Activated naive CD8-positive, alpha-beta T cell treated with anti-CD3 and anti-CD28 coated beads, Interleukin-2, amount 50 U/mL, for 16 hours (primary cell): ENCODE data around the gene SLCO2A1.
A peak's percentile ranks its signal among the peaks of the same experiment; 100 is the strongest.

Experiments used
- DNase-seq: peaks from one replicate; pipeline ENCODE4 v3.0.0-alpha.2; 2020; ENCODE audit warnings: low read depth, low spot score

SLCO2A1 gene

DNA sequence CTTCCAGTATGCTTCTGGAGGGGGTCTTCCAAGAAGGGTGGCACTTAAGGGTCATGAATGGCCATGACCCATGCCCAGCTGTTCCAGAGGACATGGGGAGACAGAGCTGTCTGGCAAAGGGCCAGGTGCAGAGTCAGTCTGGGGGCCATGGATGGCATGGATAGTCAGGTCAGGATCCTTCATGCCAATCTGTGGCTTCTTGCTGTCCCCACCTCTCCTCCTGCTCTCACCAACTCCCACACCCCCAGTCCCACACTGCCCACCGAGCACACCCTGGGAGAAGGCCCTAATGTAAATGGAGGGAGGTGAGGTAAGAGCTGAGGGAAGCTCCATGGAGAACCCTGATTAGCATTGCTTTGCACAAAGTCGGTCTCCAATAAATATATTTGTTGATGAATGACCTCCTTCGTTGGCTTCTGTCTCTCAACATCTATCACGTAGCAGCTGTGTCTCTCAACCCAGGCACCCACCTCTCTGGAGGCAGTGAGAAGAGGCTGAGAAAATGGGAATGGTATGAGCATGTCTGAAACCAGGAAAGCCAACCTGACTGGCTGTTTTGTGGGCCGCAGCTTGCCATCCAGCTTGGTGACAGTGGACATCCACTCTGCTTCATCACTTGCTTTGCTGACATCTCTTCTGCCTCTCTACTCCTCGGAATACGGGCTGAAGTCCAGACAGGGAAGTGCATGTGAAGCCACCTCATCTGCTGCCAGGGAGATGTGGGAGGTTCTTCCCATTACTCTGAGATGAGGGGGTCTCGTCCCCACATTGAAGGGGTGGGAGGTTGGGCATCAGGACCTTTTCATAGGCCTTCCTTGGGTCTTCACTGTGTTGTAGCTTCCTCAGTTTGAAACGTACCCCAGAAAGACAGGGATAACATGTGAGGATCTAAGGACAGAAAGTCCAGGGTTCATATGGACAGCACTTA lies 96.4 kb downstream of the SLCO2A1 start:
- DNase-seq, result no peak

- DNase-seq, result no peak
Observed at GRCh38 chr3:133932009-133932408, 97.7 kb downstream of the SLCO2A1 start.

DNA sequence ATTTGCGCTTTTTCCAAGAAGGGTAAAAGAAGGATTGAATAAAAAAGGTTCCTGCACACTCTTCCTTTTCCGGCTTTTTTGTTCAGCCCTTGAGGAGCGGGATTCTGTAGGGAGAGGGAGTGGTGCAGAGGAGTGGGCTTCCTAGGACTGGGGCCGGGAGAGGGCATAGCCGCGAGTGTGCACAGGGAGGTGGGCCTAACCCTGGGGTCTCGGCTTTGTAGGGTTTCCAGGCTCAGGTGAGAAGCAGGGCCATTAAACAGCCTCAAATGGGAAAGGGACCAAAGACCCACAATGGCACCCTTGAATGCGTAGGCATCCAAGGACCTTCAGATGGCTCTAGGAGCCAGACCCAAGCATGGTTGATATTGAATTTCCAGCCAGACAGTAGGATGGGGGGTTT lies 98.6 kb downstream of the SLCO2A1 start:
- DNase-seq, result no peak

DNA sequence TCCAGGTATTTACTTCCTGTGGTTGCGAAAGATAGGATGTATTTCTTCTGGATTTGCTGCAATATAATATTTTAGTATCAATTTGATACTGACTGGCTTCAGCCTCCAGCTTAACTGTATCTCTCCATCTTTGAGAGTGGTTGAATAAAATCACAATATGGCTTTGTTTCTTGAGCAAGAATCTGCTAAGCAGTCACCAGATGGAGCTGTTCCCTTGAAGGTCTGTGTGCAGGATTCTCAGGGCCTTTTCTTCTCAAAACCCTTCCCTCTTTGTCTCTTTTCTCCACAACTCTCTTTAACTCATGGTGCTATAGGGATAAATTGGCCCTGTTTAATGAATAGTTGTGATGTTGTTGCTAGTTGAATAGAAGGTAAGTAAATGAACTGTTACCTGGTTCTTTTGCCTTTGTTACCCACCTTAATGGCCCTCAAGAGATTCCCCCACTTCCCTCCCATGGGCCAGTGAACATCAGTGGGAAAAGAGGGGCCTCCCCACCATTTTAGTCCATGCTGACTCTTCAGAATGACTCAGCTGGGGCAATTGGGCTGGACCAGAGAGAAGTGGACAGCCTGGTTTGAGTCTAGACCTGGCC lies 99.3 kb downstream of the SLCO2A1 start:
- DNase-seq, result no peak

DNA sequence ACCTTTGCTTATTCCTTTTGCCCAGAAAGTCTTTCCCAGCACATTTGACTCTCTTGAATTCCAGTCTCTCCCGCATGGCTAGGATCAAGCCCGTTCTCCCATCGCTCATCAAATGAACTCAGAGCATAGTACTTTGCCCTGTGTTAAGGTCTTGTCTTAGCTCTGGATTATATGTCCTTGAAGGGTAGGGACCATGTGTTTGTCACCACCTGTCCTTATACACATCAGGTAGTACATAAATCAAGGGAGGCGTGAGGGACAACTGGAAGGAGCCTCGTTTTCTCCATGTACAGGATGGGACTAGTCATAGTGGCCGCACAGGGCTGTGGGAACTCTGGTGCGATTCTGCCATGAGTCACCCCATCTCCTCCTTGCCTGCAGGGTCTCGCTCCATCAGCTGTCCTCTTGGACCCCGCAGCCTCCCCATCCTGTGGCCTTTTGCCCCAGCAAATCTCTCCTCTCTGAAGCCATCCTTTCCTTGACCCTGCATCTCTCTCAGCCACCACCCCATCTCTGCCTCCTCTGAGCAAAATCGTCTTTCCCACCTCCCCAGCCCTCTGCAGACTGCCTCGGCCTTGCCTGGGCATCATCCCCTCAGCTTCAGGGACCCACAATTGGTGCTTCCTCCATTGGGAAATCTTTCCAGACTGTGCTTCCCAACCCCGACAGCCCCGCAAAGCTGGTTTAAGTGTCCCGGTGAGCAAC lies 100.7 kb downstream of the SLCO2A1 start:
- no peak for DNase-seq

DNA sequence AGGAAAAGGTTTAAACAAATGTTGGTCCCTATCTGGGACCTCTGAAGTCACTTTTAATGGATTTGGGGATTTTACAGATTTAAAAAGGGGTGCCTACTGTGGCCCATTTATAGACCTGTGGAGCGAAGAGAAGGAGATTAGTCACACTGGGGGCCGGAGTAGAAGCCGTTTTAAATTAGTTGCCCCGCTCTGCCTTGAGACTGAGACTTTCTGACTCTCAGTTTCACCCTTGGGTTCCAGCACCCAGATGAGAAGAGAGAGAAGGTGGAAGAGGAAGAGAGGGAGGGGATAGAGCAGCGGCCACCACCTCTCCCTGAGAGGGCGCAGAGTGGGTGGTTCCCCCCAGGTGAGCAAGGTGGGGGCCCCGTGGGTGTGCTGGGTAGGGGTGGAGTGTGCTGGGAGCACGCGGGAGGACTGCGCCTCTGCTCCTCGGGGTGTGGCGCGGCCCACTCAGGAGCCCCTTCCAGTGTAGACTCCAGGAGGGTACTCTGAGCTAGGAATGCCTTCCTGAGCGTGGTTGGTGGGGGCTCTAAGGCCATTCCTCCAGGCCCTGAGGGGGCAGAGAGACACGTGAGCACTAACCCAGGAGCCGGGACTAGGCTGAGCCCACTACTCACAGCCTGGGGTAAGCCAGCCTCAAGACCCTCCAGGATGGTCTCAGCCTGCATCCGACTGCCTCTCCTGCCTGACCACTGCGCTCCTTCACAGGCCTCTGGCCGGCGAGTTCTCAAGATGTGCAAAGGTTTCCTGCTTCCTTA lies 101.4 kb downstream of the SLCO2A1 start:
- no peak for DNase-seq

DNA sequence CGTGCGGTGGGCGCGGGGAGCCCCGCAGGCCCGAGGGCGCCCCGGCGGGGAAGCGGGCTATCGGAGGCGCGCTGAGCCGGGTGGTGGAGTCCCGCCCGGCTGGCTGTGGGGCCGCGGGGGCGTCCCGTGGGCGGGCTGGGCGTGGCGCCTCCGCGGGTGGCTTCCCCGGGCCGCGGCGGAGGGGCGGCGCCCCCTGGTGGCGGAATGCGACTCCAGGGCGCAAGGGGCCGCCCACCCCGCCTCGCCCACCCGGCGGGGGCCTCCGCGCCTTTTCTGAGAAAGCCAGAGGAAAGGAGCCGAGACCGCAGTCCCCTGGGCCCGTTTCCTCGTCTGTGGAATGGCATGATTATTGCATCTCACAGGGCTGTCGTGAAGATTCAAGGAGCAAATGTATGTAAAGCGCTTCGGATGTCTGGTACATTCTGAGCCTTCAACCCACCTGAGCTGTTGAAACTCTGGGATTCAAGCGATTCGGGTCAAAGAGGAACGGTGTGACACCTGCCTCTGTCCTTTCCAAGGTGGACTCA lies 102.1 kb downstream of the SLCO2A1 start:
- DNase-seq, result peak; percentile 40

DNA sequence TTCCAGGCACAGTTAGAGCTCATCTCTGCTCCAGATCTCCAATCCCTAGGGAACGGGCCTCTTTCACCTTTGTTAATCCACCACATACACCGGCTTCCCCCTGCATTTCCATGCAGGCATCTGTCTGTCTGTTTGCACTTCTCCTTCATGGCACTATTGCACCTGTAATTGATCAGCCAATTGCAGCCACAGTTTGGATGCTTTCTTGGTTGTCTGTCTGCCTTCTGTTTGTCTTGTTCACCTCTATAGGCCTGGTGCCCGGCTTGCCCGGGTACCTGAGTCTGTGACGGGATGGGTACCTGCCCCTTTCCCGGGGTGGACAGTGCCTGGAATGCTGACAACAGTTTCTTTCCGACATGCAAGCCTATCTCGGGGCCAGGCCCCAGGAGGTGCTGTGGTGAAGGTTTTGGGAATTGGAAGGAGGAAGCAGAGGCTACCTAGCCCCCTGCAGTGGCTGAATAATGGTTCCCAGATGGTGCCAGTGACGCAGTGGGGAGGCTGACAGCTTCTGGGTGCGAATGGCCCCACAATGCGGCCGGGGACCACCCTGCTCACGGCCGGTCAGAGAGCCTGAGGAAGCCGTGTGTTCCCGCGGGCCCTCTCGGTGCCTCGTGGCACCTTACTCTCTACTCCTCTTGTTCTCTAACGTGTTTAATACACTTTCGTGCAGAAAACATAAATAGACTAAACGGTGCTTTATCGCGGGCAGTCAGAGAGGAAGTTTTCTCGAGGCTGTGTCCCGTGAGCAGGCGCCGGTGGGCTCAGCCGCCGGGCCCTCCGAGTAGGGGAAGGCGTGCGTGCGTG lies 102.8 kb downstream of the SLCO2A1 start:
- DNase-seq, result no peak

DNA sequence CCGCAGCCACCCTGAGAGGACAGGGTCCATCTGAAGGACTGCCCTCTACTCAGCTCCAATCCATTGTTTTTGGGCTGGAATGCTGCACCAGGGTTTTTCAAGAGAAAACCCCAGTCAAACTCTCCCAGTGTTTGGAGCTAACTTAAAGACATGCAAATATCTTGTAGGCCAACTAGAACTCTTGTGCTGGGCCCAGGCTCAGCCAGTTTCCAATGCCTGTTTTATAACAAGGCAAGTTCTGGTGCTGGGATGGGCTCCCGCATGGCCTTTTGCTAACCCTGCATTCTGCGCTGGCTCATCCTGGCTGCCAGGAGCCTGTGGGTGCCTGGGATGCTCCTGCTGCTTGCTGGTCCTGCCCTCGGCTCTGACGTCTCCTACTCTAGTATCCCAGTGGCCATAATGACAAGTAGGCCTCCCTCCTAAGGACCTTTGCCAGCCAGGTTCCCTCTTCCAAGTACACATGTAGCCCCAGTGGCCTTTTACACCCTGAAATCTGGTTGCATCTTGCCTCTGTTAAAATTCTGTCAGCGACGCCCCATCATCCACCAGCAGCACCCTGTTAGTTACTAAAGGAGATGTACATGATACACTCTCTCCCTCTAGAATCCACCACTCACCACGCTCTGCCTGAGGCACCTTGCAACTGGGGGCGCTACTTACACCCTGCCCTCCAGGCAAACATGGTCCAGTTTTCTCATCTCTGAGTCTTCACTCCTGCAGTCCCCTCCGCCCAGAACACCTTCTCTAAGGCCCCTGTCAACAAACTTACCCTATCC lies 103.6 kb downstream of the SLCO2A1 start:
- DNase-seq, result no peak

GRCh38 chr3:133924041-133924440 lies 105.7 kb downstream of the SLCO2A1 start:
- DNase-seq, result no peak

DNA sequence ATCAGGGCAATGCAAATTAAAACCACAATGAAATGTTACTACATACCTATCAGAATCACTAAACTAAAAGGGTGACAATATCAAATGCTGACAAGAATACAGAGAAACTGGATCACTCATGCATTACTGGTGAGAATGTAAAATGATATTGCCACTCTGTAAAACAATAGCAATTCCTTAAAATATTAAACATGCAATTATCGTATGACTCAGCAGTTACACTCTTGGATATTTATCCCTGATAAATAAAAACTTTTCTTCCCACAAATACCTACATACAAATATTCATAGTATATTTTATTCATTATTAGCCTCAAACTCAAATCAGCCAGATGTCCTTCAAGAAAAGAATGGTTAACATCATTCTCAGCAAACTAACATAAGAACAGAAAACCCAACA lies 108.1 kb downstream of the SLCO2A1 start:
- DNase-seq, result no peak

- no peak for DNase-seq
Observed at GRCh38 chr3:133917144-133917543, 112.6 kb downstream of the SLCO2A1 start.

GRCh38 chr3:133915685-133916658 lies 113.8 kb downstream of the SLCO2A1 start:
- DNase-seq, result no peak

GRCh38 chr3:133914839-133915600 lies 114.7 kb downstream of the SLCO2A1 start:
- no peak for DNase-seq

- no peak for DNase-seq
Observed at GRCh38 chr3:133910422-133910821, 119.3 kb downstream of the SLCO2A1 start.

GRCh38 chr3:133905376-133905775 lies 124.3 kb downstream of the SLCO2A1 start:
- no peak for DNase-seq

DNA sequence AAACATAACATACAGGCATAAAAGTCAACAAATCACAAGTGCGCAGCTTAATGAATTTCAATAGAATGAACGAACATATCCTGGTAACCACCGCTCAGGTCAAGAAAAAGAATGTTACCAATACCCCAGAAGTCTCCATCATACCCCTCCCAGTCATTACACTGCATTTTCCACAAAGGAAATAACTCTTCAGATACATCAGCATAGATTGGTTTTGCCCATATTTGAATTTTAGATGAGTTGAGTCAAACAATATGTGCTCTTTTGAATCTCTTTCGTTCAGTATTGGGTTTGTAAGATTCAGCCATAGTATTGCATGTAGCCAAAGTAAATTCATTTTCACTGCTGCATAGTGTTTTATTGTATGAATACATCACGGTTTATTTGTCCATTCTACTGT lies 127.9 kb downstream of the SLCO2A1 start:
- DNase-seq, result no peak

DNA sequence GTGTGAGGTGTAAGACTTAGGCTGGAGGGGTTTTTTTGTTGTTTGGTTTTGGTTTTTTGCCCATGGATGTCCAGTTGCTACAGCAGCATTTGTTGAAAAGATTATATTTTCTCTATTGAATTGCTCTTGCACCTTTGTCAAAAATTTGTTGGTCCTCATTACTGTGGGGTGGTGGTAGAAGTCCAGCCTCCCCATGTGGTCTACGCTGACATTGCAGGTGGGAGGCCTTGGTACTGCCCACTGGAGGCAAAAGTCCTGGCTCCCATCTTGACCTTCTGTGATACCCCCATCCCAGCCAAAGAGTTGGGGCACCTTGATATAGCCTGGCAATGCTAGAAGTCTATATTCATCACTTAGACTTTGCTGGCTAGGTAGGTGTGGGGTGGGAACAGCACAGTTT lies 128.6 kb downstream of the SLCO2A1 start:
- no peak for DNase-seq
